ENCODE data around the gene RNF208.

The RNF208 gene

DNA sequence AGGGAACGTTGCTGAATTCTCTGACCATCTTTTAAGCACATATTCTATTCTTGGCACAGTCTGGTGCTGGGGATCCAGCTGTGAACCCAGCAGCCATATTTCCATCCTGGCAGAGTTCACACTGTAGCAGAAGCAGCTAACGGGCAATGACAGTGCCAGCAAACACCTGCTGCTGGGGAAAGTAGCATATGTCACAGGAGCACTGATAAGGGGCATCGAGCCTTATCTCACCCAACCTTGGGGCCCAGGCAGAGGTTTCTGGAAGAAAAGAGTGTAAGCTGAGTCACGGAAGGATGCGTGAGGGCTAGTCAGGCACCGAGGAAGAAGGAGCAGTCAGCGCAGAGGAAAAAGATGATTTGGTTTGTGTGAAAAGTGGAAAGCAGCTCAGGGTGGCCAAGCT, 15.4 kb downstream of the RNF208 start:
- TF ChIP-seq KLF10 (tag by site-specific recombination; IDR thresholded peaks at IDR 0.05), result no peak
- no peak for TF ChIP-seq ZBTB48 (tag by site-specific recombination; IDR thresholded peaks at IDR 0.05)
- TF ChIP-seq ZNF785 (tag by site-specific recombination; IDR thresholded peaks at IDR 0.05), result no peak
- TF ChIP-seq ZNF792 (tag by site-specific recombination; IDR thresholded peaks at IDR 0.05), result no peak
- no peak for TF ChIP-seq TCF7L2 (IDR thresholded peaks at IDR 0.05; ENCODE audit: borderline replicate concordance, low read depth, low read length)
- TF ChIP-seq SCRT2 (tag by site-specific recombination; IDR thresholded peaks at IDR 0.05), result no peak
- TF ChIP-seq, protein P1, sequence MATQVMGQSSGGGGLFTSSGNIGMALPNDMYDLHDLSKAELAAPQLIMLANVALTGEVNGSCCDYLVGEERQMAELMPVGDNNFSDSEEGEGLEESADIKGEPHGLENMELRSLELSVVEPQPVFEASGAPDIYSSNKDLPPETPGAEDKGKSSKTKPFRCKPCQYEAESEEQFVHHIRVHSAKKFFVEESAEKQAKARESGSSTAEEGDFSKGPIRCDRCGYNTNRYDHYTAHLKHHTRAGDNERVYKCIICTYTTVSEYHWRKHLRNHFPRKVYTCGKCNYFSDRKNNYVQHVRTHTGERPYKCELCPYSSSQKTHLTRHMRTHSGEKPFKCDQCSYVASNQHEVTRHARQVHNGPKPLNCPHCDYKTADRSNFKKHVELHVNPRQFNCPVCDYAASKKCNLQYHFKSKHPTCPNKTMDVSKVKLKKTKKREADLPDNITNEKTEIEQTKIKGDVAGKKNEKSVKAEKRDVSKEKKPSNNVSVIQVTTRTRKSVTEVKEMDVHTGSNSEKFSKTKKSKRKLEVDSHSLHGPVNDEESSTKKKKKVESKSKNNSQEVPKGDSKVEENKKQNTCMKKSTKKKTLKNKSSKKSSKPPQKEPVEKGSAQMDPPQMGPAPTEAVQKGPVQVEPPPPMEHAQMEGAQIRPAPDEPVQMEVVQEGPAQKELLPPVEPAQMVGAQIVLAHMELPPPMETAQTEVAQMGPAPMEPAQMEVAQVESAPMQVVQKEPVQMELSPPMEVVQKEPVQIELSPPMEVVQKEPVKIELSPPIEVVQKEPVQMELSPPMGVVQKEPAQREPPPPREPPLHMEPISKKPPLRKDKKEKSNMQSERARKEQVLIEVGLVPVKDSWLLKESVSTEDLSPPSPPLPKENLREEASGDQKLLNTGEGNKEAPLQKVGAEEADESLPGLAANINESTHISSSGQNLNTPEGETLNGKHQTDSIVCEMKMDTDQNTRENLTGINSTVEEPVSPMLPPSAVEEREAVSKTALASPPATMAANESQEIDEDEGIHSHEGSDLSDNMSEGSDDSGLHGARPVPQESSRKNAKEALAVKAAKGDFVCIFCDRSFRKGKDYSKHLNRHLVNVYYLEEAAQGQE (tag by site-specific recombination; IDR thresholded peaks at IDR 0.05), result no peak
- TF ChIP-seq ZNF223 (tag by site-specific recombination; IDR thresholded peaks at IDR 0.05), result no peak
- TF ChIP-seq ZNF114 (tag by site-specific recombination; IDR thresholded peaks at IDR 0.05), result no peak
- no peak for TF ChIP-seq ZNF157 (tag by site-specific recombination; IDR thresholded peaks at IDR 0.05)
- no peak for TF ChIP-seq IKZF3 (tag by site-specific recombination; IDR thresholded peaks at IDR 0.05)
- no peak for TF ChIP-seq ZNF660 (tag by site-specific recombination; IDR thresholded peaks at IDR 0.05)
- no peak for TF ChIP-seq ZNF555 (tag by site-specific recombination; conservative IDR thresholded peaks at IDR 0.05)
- TF ChIP-seq WT1 (tag by site-specific recombination; IDR thresholded peaks at IDR 0.05), result no peak
- no peak for TF ChIP-seq ZNF274 (IDR thresholded peaks at IDR 0.05; ENCODE audit: low read length)
- no peak for TF ChIP-seq ZNF274 (tag by site-specific recombination; IDR thresholded peaks at IDR 0.05; ENCODE audit: borderline replicate concordance)
- no peak for TF ChIP-seq ZNF830 (tag by site-specific recombination; IDR thresholded peaks at IDR 0.05; ENCODE audit: low read depth)
- no peak for TF ChIP-seq ZNF747 (tag by site-specific recombination; IDR thresholded peaks at IDR 0.05)
- TF ChIP-seq, protein P2, sequence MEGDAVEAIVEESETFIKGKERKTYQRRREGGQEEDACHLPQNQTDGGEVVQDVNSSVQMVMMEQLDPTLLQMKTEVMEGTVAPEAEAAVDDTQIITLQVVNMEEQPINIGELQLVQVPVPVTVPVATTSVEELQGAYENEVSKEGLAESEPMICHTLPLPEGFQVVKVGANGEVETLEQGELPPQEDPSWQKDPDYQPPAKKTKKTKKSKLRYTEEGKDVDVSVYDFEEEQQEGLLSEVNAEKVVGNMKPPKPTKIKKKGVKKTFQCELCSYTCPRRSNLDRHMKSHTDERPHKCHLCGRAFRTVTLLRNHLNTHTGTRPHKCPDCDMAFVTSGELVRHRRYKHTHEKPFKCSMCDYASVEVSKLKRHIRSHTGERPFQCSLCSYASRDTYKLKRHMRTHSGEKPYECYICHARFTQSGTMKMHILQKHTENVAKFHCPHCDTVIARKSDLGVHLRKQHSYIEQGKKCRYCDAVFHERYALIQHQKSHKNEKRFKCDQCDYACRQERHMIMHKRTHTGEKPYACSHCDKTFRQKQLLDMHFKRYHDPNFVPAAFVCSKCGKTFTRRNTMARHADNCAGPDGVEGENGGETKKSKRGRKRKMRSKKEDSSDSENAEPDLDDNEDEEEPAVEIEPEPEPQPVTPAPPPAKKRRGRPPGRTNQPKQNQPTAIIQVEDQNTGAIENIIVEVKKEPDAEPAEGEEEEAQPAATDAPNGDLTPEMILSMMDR (tag by site-specific recombination; IDR thresholded peaks at IDR 0.05), result no peak
- no peak for TF ChIP-seq ZNF16 (tag by site-specific recombination; IDR thresholded peaks at IDR 0.05; ENCODE audit: low read depth)
- H3K9me3 ChIP-seq (ENCODE audit: control insufficient read depth, insufficient read depth, low read depth, low read length), result no peaks in the 10 kb centered on the region
- peaks cover 10 to 35% of the 10 kb centered on the region in 2 experiments; a peak in 2 of 3 replicates for H3K36me3 ChIP-seq (ENCODE audit: control insufficient read depth in 2 of 2, insufficient read depth in 1 of 2, low read length in 2 of 2)
- POLR2A ChIA-PET, result interaction anchor here (0.6 to 16.6 kb wide), 4 partner anchors 15 to 519 kb away, joined by 3 to 304 read pairs (median 91); partner anchors contain the start of genes ANAPC2, CYSRT1, RNF208 and RNF224
- peaks cover 7% of the 10 kb centered on the region for H3K4me1 ChIP-seq (ENCODE audit: control insufficient read depth, insufficient read depth, low read length)
- H3K27ac ChIP-seq (ENCODE audit: extremely low read depth, low read depth, low read length), result no peak overlapping the region
- CTCF ChIA-PET, result interaction anchor here (0.7 to 1.8 kb wide), 6 partner anchors 12 to 148 kb away, joined by 3 to 9 read pairs (median 3); partner anchors contain the start of gene MAN1B1
- H3K4me3 ChIP-seq (ENCODE audit: low read depth, low read length), result peak overlapping the region; percentile 92

Data from HEK293 (cell line).